ENCODE results near the gene TLL1. TPM values are rescaled to one million over a fixed set of nuclear protein-coding genes. Genes with fewer than 3 reads are reported as not detected.

TLL1 gene
- total RNA-seq: under 0.01 and 0.22 TPM in 2 replicates

GRCh38 chr4:165872461-165873297 is at the start of gene TLL1:
TSS of gene TLL1 (plus strand) at chr4:165873237. CDS start at chr4:165873905, 668 bp downstream.

Small RNA genes within 50 kb of the gene (small RNA-seq; reads per million reads assigned to genes)
- not detected for gene RNA5SP170 (ENCODE audit: low replicate concordance)
